Endodermal cell (in vitro differentiated cells): Measurements from ENCODE around the gene SRP14. TPM values are rescaled to one million over a fixed set of nuclear protein-coding genes. Genes with fewer than 3 reads are reported as not detected.

Experiments used
- DNase-seq: peaks from one replicate; pipeline ENCODE4 v3.0.0-alpha.2; 2017
- H3K27ac ChIP-seq: 2 replicates; pipeline ENCODE4 v1.5.1; 2013; ENCODE audit warnings: mild to moderate bottlenecking, low read depth, low read length, moderate library complexity
- H3K27me3 ChIP-seq: 2 replicates; pipeline ENCODE4 v1.6.1; 2013; ENCODE audit warnings: mild to moderate bottlenecking, low read length, moderate library complexity; ENCODE audit not compliant: insufficient read depth, control insufficient read depth, poor library complexity, severe bottlenecking
- H3K36me3 ChIP-seq: 2 replicates; pipeline ENCODE4 v1.7.0; 2013; ENCODE audit warnings: mild to moderate bottlenecking, low read length, moderate library complexity; ENCODE audit not compliant: control insufficient read depth, insufficient read depth
- H3K4me1 ChIP-seq: one replicate; pipeline ENCODE4 v1.7.0; 2013; ENCODE audit warnings: low read length; ENCODE audit not compliant: control insufficient read depth, insufficient read depth
- H3K4me3 ChIP-seq: 2 replicates; pipeline ENCODE4 v1.5.1; 2013; ENCODE audit warnings: mild to moderate bottlenecking, low read length, moderate library complexity
- H3K9ac ChIP-seq: 2 replicates; pipeline ENCODE4 v1.6.1; 2013; ENCODE audit warnings: mild to moderate bottlenecking, low read length, moderate library complexity; ENCODE audit not compliant: poor library complexity, severe bottlenecking; ENCODE audit errors: extremely low read depth
- H3K9me3 ChIP-seq: 2 replicates; pipeline ENCODE4 v1.6.1; 2013; ENCODE audit warnings: mild to moderate bottlenecking, low read length, moderate library complexity; ENCODE audit not compliant: control insufficient read depth
- H3K27ac Mint-ChIP-seq: 2 replicates; pipeline ENCODE4 v1.8.0; 2020; ENCODE audit warnings: mixed read lengths
- H3K27me3 Mint-ChIP-seq: 2 replicates; pipeline ENCODE4 v1.8.0; 2021; ENCODE audit warnings: mild to moderate bottlenecking, mixed read lengths; ENCODE audit not compliant: insufficient read depth
- H3K36me3 Mint-ChIP-seq: 2 replicates; pipeline ENCODE4 v1.8.0; 2020; ENCODE audit warnings: low read depth, mixed read lengths
- H3K4me1 Mint-ChIP-seq: 2 replicates; pipeline ENCODE4 v1.8.0; 2020; ENCODE audit warnings: mixed read lengths
- H3K4me3 Mint-ChIP-seq: 2 replicates; pipeline ENCODE4 v1.8.0; 2020; ENCODE audit warnings: mild to moderate bottlenecking, moderate library complexity, mixed read lengths
- H3K9me3 Mint-ChIP-seq: 2 replicates; pipeline ENCODE4 v1.8.0; 2020; ENCODE audit warnings: mild to moderate bottlenecking, mixed read lengths
- CTCF ChIP-seq: fragments of 200-600 bp; sonication (generic); conservative IDR thresholded peaks from 2 replicates; pipeline ENCODE4 v1.5.0; 2021; ENCODE audit warnings: antibody characterized with exemption, mild to moderate bottlenecking
- whole genome bisulfite sequencing, 2 experiments: methylation state at CpG; one replicate each; pipeline versions ENCODE4 v1.1.5 to v1.1.7; 2013; ENCODE audit warnings: missing lambda C conversion rate in 2 of 2, mixed read lengths in 1 of 2; ENCODE audit not compliant: insufficient coverage in 1 of 2, insufficient read length in 1 of 2; 5-methylcytosine and 5-hydroxymethylcytosine counted together
- total RNA-seq, 2 donors: library from RNA; stranded (reverse); fragmentation: NEBNext Ultra II Directional in 1 of 2; extraction: Animal tissue kit (Norgen Biotek cat#: 25700) in 1 of 2; gene quantifications; 2 replicates in 1 of 2; 3 replicates in 1 of 2; pipeline ENCODE4 v1.2.1, GENCODE V29; 2021

Gene SRP14
- total RNA-seq, 2 donors from 2014 or later = 237 to 293 TPM

- Histone ChIP-seq H3K9me3 (no peaks in the 10 kb centered on the region), H3K27me3 (no peaks in the 10 kb centered on the region), H3K36me3 (no peaks in the 10 kb centered on the region), H3K4me1 (peaks cover 3% of the 10 kb centered on the region), H3K4me3 (no peak overlapping the region), H3K9ac (no peak overlapping the region), H3K27ac (no peak overlapping the region)
- TF ChIP-seq CTCF = no peak
- H3K27me3 Mint-ChIP-seq = no peaks in the 10 kb centered on the region
- WGBS, 2 experiments = 67 to 81% methylated on average over 6 to 8 of the region's 10 CpGs
- DNase-seq = peak; percentile 51
- peaks cover 11% of the 10 kb centered on the region for H3K4me1 Mint-ChIP-seq
- H3K4me3 Mint-ChIP-seq = no peak overlapping the region
- H3K27ac Mint-ChIP-seq = no peak overlapping the region
- no peaks in the 10 kb centered on the region for H3K36me3 Mint-ChIP-seq
- no peaks in the 10 kb centered on the region for H3K9me3 Mint-ChIP-seq
These were observed 24.0 kb upstream of the SRP14 start for GRCh38 chr15:40062816-40063562.

GRCh38 chr15:40061212-40061901, 22.4 kb upstream of the SRP14 start:
- peak; percentile 33 for DNase-seq
- no peaks in the 10 kb centered on the region for H3K9me3 ChIP-seq
- 89 to 91% methylated on average over 10 to 14 of the region's 15 CpGs for WGBS, 2 experiments
- no peaks in the 10 kb centered on the region for H3K36me3 Mint-ChIP-seq
- no peak for TF ChIP-seq CTCF
- no peak overlapping the region for H3K9ac ChIP-seq
- H3K4me1 Mint-ChIP-seq = peaks cover 11% of the 10 kb centered on the region
- no peaks in the 10 kb centered on the region for H3K27me3 Mint-ChIP-seq
- no peaks in the 10 kb centered on the region for H3K9me3 Mint-ChIP-seq
- H3K4me1 ChIP-seq = peaks cover 3% of the 10 kb centered on the region
- no peak overlapping the region for H3K4me3 Mint-ChIP-seq
- H3K4me3 ChIP-seq = no peak overlapping the region
- H3K27ac Mint-ChIP-seq = no peak overlapping the region
- no peaks in the 10 kb centered on the region for H3K27me3 ChIP-seq
- no peaks in the 10 kb centered on the region for H3K36me3 ChIP-seq
- H3K27ac ChIP-seq = no peak overlapping the region

- Mint-ChIP-seq H3K4me1 (peaks cover 11% of the 10 kb centered on the region), H3K27ac (peak overlapping the region; percentile 49), H3K36me3 (no peaks in the 10 kb centered on the region), H3K4me3 (no peak overlapping the region), H3K27me3 (no peaks in the 10 kb centered on the region), H3K9me3 (no peaks in the 10 kb centered on the region)
- peak; percentile 33 for DNase-seq
- Histone ChIP-seq H3K27me3 (no peaks in the 10 kb centered on the region), H3K9me3 (no peaks in the 10 kb centered on the region), H3K36me3 (no peaks in the 10 kb centered on the region), H3K27ac (no peak overlapping the region), H3K4me3 (no peak overlapping the region), H3K9ac (no peak overlapping the region), H3K4me1 (peaks cover 3% of the 10 kb centered on the region)
- no peak for TF ChIP-seq CTCF
- WGBS, 2 experiments = 93 to 95% methylated on average over 8 to 10 of the region's 10 CpGs
These were observed 21.4 kb upstream of the SRP14 start for GRCh38 chr15:40060236-40060961.
